Suppressor macrophage treated with lipopolysaccharide for 4 hours (primary cell): ENCODE data around the gene ZNF638.
A peak's percentile ranks its signal among the peaks of the same experiment; 100 is the strongest.

Experiments used
- DNase-seq: peaks from one replicate; pipeline ENCODE4 v3.0.0-alpha.2; 2020

ZNF638 gene

DNA sequence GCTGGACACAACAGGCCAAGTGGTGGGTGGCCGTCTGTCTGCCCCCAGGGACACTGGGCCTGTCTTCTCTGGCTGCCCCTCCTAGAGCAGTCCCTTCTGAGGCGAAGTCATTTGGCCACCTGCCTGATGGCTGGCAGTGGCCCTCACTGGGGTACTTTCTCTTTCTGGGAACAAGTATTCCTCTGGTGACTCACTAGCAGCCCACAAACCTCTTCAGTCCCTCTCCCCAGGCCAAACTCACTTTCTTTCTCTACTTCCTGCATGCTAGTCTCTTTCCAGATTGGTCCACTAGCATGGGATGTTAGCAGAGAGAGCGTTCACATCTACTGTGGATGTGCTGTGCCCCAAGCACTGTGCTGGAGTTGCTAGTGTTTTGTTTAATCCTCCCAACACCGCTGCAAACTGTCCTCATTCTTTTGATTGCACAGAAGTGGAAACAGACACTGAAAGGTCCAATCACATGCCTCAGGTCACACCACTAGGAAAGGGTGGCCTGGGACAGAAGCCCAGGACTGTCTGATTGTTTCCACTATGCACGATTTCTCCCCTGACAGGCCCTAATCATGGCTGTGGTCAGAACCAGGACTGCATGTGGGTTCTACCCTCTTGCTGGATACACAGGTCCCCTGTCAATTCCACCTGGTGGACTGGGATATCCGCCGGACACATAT is 127.0 kb downstream of the ZNF638 start:
- peak; percentile 36 for DNase-seq

DNA sequence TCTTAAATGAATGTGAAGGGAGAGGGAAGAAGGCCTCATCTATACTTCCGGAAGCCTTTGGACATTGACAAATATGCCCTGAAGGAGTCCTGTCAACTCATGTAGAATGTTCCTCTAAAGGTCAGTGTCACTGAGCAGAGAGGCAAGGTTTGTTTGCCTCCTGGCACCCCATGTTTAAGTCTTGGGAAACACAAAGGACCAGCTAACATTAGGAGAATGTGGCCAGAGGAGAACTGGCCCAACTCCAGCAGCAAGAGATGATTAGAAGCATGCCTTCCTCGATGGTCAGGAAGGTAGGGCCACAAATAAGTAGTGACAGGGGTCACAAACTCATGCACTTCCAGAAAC is 127.5 kb downstream of the ZNF638 start:
- no peak for DNase-seq

DNA sequence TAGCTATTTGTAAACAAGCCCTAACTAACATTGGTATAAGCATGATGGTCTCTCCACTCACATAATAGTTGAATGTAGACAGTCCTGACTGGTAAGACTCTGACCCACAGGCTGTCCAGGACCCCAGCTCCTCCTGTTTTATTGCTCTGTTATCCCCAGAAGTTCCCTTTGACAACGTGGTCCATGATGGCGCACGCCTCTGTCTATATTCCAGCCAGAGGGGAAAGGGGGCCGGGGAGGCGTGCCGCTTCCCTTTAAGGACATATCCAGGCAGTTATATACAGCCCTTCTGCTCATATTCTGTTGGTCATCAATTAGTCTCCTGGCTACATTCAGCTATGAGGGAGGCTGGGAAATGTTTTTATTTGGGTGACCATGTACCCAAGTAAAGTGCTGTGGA is 128.5 kb downstream of the ZNF638 start:
- no peak for DNase-seq

- DNase-seq, result peak; percentile 65
These were observed 129.2 kb downstream of the ZNF638 start for GRCh38 chr2:71460595-71461303.

DNA sequence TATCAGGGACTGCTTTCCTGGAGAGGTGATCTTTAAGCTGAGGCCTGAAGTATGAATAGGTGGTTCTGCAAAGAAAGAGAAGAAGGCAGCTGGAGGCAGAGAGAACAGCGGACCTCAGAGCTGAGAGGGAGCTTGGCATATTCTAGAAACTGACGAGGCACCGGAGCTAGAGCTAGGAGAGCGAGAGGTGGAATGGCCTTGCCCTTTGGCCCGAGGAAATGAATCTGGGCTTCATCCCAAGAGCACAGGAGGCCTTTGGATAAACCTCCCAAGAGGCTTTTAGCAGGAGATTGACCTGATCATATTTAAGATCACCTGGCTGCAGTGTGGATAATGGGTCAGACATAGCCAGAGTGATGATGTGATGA is 129.7 kb downstream of the ZNF638 start:
- DNase-seq, result no peak

DNA sequence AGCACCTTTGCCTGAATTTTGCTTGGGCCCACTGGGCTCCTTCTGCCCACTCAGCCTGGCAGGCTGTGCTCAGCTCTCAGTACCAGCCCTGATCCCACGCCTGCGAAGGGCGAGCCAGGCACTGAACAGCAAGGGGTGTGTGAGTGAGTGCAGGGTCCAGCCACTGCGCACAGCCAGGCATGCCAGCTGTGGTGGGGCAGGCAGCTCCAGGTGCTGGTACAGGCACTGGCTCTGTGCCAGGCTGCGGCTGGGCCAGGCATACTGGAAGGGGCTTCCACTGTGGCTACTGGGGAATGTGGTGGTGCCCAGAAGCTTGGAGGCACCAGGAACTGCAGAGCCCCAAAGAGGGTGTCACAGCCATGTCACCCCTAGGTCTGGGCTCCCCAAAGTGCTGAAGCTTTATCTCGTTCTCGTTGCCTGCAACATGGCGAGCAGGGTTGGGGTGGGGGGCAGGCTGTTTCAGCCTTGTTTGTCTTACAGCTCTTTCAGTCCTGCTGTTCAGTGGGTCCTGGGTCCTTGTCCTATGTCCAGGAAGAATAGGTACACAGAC is 130.5 kb downstream of the ZNF638 start:
- no peak for DNase-seq

DNA sequence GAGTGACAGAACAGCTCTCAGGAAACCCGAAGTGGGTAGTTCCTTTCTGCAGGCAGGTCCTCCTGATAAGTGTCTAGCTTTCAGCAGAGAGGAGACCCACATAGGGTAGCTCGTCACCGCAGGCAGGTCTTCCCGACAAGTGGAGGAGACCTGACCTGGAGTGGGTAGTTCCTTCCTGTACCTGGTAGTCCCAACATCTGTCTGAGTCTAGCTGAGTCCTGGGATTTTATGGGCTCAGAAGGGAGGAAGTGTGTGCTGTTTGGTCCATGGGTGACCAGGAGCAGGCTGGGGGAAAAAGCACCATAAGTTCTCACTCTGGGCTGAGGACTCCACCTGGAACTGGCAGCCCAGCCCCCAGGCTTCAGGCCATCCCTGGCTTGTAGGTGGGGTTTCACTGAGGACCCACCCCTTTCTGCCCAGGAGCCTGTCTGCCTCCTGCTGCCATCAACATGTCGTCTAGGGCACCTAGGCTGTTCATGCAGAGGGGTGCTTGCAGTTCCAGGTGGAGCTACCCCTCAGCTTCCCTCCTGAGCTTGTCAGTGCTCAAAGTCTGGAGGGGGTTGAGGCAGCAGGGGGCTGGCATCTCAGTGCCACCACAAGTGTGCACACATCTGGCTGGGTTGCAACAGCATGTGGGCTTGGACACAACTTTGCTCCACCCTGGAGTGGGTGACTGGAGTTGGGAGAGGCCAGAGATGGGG is 131.2 kb downstream of the ZNF638 start:
- no peak for DNase-seq

DNA sequence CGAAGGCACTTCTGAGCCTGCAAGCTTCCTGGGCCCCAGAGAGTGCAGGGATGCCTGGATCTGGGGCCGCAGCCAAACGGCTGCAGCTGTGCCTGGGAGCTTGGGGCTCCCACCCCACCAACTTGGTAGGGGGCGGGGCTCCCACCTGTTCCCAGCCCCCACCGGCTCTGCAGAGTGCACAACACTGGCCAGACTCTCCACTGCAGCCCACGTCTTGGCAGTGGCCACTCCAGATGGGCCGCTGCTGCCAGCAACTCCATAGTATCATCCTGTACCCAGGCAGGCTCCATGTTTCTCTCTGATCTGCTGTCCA is 131.7 kb downstream of the ZNF638 start:
- no peak for DNase-seq

DNA sequence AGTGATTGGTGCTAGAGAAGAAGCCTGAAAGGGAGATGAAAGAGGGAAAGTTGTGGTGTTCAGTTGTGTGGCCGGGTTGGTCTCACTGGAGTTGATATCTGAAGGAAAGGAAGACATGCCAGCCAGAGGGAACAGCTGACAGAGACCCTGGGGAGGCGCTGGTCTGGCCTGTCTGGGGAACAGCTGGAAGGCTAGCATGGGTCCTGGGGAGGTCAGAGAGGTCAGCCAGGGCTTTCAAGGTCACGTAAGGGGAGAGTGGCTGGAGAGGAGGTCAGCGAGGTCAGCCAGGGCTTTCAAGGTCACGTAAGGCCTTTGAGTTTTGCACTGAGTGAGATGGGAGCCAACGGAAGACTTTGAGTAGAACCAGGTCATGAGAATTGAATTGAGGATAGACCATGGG is 132.8 kb downstream of the ZNF638 start:
- no peak for DNase-seq

DNA sequence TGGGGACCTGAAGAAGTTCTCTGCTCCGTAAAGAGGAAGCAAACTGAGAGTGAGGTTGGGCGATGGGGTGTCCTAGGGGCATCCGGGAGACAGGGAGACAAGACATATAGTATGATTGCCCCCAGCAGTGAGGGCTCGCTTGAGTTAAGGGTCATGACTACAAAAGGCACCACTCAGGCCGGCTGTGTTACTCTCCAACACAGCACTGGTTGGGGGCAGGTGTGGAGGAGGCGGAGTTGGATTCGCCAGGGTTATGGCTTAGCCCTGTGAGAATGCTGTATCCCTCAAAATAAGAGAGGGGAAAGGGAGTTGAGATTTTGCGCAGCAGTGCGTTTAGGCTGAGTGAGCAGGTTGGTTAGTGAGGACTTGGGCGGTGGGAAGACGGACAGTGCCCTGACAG is 133.8 kb downstream of the ZNF638 start:
- no peak for DNase-seq

- DNase-seq, result no peak
These were observed 134.3 kb downstream of the ZNF638 start for GRCh38 chr2:71465961-71466300.

DNA sequence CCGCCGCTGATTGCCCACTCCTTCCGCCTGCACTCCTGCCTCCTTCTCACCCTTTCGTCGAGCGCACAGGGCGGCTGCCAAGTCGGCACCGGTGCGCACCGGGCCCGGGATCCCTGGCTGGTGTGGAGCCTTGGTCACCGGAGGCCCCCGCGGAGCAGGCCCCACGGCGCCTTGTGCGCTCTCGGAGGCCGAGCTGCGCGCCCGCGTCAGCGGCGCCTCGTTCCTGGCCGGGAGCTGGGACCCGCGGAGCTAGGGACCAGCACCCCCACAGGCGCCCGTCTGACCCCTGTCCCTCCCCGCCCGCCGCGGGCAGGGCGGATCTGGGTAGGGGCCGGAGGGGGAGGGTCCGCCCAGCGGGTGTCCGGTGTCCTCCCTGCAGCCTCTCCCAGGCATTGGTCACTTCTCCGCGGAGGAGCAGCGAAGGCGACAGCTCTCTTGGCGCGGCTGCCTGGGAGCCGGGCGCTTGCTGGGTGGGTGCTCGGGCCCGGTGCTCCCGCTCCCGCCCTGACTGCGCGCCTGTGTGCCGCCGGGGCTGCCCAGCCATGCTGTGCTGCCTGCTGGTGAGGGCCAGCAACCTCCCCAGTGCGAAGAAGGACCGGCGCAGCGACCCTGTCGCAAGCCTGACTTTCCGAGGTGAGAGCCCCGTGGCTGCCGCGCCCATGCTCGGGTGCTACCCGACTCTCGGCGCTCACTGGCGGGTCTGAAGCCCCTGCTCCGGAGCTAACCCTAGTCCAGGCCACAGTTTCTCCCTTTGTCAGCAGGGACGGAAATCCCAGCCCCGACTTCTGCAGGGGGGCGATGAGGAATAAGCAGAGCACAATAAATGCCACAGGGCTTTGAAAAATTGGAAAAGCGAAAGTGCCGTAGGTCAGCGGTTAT is 135.0 kb downstream of the ZNF638 start:
- peak; percentile 41 for DNase-seq

DNA sequence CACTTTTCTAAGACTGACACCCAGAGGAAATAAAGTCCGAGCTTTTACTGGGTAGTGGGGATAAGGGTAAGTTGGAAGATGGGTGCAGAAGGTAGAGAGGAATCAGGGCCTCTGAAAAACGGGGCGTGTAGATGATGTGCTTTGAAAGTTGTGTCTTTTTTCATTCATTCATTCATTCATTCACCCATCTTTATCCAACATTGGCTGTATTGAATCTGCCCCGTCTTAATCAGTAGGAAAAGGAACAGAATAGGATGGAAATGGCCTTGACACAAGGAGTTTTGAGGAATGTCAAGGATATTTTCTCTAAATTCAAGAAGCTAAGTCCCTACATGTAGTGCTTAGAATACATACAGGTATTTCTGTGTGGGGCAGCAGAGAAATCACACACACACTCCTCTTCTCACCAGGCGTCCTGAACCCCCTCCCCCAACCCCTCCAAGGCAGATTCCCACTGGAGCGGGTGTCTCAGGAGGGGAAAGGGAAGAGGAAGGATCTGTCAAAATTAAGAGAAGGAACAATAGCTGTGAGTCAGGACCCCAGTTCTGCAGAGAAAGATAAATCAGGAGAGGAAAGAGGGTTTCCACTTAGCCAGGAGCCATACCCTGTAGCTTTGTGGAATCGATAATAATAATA is 135.7 kb downstream of the ZNF638 start:
- no peak for DNase-seq

GRCh38 chr2:71468279-71469015 is 136.9 kb downstream of the ZNF638 start:
- no peak for DNase-seq

DNA sequence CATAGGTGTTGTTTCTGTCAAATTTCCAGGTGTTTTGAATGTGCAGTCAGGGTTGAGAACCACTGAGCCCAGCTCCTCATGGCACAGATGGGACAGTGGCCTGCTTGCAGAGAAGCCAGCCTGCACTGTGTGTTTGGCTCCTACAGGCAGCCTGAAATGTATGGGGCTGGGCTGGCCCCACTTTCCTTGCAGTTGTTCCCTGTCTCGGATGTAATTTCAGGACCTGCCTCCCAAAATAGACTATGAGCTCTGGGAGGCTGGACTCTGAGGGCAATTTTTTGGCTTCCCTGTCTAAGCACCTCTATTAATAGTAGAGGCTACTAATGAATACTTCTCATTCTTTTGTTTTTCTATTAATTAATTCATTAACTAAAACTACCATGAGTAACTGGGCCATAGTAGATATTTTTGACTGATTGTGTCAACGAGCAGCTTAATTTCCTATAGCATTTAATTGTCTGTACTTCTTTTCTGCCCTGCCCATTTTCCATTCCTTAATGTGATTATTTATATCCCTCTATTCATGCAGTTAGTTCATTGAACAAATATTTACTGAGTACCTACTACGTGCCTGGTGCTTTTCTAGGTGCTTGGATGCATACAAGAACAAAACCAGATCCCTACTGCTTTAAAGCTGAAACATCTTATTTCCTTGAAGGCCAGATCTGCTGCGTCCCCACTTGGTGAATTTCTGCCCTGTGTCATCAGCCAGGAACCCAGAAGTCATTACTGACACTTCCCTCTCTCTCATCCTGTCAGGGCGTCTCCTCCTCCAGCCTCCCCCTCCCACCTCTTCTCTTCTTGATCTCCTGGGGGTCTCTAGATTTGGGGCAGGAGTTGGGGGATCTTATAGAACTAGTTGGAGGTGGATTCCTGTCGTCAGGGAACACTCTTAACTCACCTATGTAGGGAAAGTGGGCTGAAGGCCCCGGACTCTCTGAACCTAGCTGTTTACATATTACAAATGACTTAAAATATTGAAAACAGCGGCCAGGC is 138.1 kb downstream of the ZNF638 start:
- no peak for DNase-seq

DNA sequence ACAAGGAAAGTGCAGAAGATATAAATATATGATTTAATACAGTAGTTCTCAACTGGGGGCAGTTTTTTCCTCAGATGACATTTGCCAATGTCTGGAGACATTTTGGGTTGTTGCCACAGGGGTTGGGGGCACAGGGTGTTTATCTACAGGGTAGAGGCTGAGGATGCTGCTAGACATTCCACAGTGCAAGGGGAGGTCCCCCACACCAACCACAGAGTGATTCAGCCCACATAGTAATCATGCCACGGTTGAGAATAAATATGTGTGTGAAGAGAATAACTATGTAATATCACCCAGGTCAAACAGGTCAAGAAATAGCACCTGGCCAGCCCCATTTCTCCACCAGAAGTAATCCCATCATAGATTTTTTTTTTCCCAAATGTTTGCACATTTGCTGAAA is 139.7 kb downstream of the ZNF638 start:
- DNase-seq, result no peak

DNA sequence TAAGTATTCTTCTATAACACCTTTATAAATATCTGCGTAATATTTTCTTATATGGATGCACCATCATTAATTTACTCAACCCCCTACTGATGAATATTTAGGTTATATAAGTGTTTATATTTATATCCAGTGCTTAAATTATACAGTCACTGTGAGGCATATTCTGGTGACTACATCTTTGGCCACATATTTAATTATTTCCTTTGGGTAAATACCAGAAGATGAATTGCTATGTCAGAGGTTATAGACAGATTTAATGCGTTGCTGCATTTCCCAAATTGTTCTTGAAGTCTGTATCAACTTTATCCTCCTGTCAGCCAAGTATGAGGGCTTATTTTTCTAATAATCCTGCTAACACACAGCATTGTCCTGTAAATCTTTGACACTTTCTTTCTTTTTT is 140.4 kb downstream of the ZNF638 start:
- no peak for DNase-seq

- no peak for DNase-seq
These were observed 141.9 kb downstream of the ZNF638 start for GRCh38 chr2:71473346-71474031.

GRCh38 chr2:71474116-71474743 is 142.6 kb downstream of the ZNF638 start:
- peak; percentile 75 for DNase-seq
